H1 (cell line): ENCODE results near the gene TMUB1. TPM values are rescaled to one million over a fixed set of nuclear protein-coding genes. Genes with fewer than 3 reads are reported as not detected.
A peak's percentile ranks its signal among the peaks of the same experiment; 100 is the strongest.

ENCODE experiments used
- ASH2L ChIP-seq: fragments of 200-600, 300-600 bp; sonication (generic); IDR thresholded peaks from one replicate; pipeline ENCODE4 v1.7.1; 2017; ENCODE audit warnings: low read length
- BACH1 ChIP-seq: IDR thresholded peaks from 2 replicates; pipeline ENCODE4 v1.6.1; 2012; ENCODE audit warnings: low read length, improper control_type of control experiment
- BCL11A ChIP-seq, 2 experiments: IDR thresholded peaks; one replicate each; pipeline ENCODE4 v1.6.1; 2011; ENCODE audit warnings: low read depth in 2 of 2, low read length in 2 of 2, mild to moderate bottlenecking in 2 of 2
- CBX8 ChIP-seq: fragments of 300-800, 300-1000 bp; sonication (generic); IDR thresholded peaks from 2 replicates; pipeline ENCODE4 v1.7.1; 2016; ENCODE audit warnings: low read depth, low read length, borderline replicate concordance
- HDAC2 ChIP-seq, 2 experiments: fragments of 300-600 bp in 1 of 2; sonication (generic) in 1 of 2; IDR thresholded peaks; 2 replicates each; pipeline ENCODE4 v1.6.1; 2011 to 2012; ENCODE audit warnings: low read depth in 2 of 2, low read length in 2 of 2, mild to moderate bottlenecking in 2 of 2, moderate library complexity in 2 of 2, borderline replicate concordance in 1 of 2, inconsistent platforms in 1 of 2
- JUN ChIP-seq: IDR thresholded peaks from 2 replicates; pipeline ENCODE4 v1.6.1; 2011; ENCODE audit warnings: low read depth, mild to moderate bottlenecking, improper control_type of control experiment, low read length
- POLR2A ChIP-seq, 2 experiments: IDR thresholded peaks; 1 replicate in 1 of 2; 2 replicates in 1 of 2; pipeline ENCODE4 v1.6.1; 2011; ENCODE audit warnings: low read depth in 2 of 2, low read length in 2 of 2, mild to moderate bottlenecking in 2 of 2; ENCODE audit errors: control extremely low read depth in 1 of 2
- POU5F1 ChIP-seq: IDR thresholded peaks from 2 replicates; pipeline ENCODE4 v1.6.1; 2011; ENCODE audit warnings: low read depth, mild to moderate bottlenecking, low read length, moderate library complexity
- RAD21 ChIP-seq, 2 experiments: IDR thresholded peaks in 1 of 2; conservative IDR thresholded peaks in 1 of 2; 2 replicates each; pipeline ENCODE4 v1.6.1; 2011; ENCODE audit warnings: low read depth in 2 of 2, low read length in 2 of 2, improper control_type of control experiment in 1 of 2, inconsistent platforms in 1 of 2, mild to moderate bottlenecking in 1 of 2, moderate library complexity in 1 of 2
- RNF2 ChIP-seq: fragments of 200-900, 300-1000 bp; sonication (generic); IDR thresholded peaks from 2 replicates; pipeline ENCODE4 v1.7.1; 2016; ENCODE audit warnings: borderline replicate concordance, low read depth, mild to moderate bottlenecking, antibody characterized with exemption, low read length; ENCODE audit not compliant: poor library complexity, severe bottlenecking; ENCODE audit errors: missing control alignments
- SAP30 ChIP-seq: fragments of 300-600 bp; sonication (generic); IDR thresholded peaks from 2 replicates; pipeline ENCODE4 v1.7.1; 2012; ENCODE audit warnings: low read length, moderate library complexity, mild to moderate bottlenecking, inconsistent platforms; ENCODE audit not compliant: insufficient read depth, insufficient replicate concordance
- SIN3A ChIP-seq, 2 experiments: IDR thresholded peaks in 1 of 2; conservative IDR thresholded peaks in 1 of 2; 2 replicates each; pipeline ENCODE4 v1.6.1; 2011 to 2012; ENCODE audit warnings: low read length in 2 of 2, improper control_type of control experiment in 1 of 2, low read depth in 1 of 2, mild to moderate bottlenecking in 1 of 2
- SP4 ChIP-seq: IDR thresholded peaks from 2 replicates; pipeline ENCODE4 v1.6.1; 2012; ENCODE audit warnings: low read length, inconsistent platforms
- TAF1 ChIP-seq: IDR thresholded peaks from 2 replicates; pipeline ENCODE4 v1.6.1; 2011; ENCODE audit warnings: mild to moderate bottlenecking, low read depth, low read length
- TAF7 ChIP-seq: optimal IDR thresholded peaks from 2 replicates; pipeline ENCODE3; 2011; ENCODE audit warnings: low read depth, mild to moderate bottlenecking, inconsistent platforms, low read length, moderate library complexity, borderline replicate concordance
- TBP ChIP-seq: IDR thresholded peaks from 2 replicates; pipeline ENCODE4 v1.6.1; 2011; ENCODE audit warnings: low read depth, low read length, improper control_type of control experiment
- polyA plus RNA-seq, 7 experiments: library from polyadenylated mRNA; depleted of rRNA in 3 of 7; stranded (reverse) in 5 of 7; unstranded in 2 of 7; fragments of >200 nt in 5 of 7; fragments of 200-250 nt in 2 of 7; gene quantifications; 1 replicate in 5 of 7; 2 replicates in 1 of 7; 4 replicates in 1 of 7; pipeline versions ENCODE4 v1.2.1 to v1.2.3, GENCODE V29; 2011 to 2013; ENCODE audit warnings: missing spikeins in 2 of 7, mixed read lengths in 2 of 7
- total RNA-seq: library from RNA; stranded (reverse); fragmentation: NEBNext Ultra II Directional; extraction: Animal tissue kit (Norgen Biotek cat#: 25700); gene quantifications from 2 replicates; pipeline ENCODE4 v1.2.1, GENCODE V29; 2021
- TF ChIP-seq, protein P1 (sequence below): IDR thresholded peaks from 2 replicates; pipeline ENCODE4 v1.6.1; 2012; ENCODE audit warnings: inconsistent platforms
- TF ChIP-seq, protein P2 (sequence below): IDR thresholded peaks from 2 replicates; pipeline ENCODE4 v1.6.1; 2012; ENCODE audit warnings: inconsistent platforms
- TF ChIP-seq, protein P3 (sequence below): IDR thresholded peaks from 2 replicates; pipeline ENCODE4 v1.6.1; 2012; ENCODE audit warnings: low read length, inconsistent platforms

Gene TMUB1
- total and polyA plus RNA-seq, 2 of the 8 experiments (the other 6 are each of a cell fraction or from before 2014, with no cell fraction given) = 41.4 to 56.2 TPM

DNA sequence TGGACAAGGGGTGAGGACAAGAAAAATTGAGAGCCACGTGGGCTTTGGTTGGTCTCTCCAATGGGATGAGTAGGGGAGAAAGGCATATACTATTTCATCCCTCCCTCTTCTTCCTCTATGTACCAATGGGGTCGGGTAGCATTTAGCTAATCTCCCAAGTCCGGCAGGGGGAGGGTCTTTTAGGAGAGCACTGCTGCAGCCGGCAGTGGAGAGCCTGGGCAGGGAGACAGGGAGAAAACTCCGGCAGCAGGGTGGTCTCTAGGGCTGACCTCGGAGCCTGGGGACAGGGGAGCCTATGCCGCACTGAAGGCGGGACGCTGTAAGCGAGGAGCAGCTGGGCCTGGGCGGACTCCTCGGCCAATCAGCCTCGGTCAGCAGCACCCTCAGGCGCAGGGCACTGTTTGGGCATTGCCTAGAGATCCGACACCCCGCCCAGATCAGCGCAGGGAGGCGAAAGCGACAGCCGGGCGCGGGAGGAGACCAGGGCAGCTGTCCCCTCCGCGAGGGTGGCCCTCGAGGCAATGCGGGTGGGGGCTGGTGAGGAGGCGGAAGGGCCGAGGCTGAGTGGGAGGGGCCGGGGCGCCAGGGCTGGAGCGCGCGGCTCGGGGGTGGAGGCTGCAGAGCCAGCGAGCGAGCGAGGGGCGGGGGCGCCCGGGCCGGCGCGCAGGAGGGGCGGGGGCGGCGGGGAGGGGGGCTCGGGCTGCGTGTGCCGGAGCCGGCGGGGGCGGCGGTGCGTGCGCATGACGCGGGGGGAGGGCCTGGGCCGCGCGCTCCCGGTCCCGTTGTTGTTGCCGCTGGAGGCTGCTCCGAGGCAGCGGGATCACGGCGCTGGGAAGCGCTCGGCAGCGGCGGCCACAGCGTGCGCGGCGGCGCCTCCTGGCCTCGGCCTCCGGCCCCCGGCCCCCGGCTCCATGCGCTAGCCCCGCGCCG lies 2.7 kb upstream of the TMUB1 start, which contains the start of gene AGAP3 (continued):
- TF ChIP-seq SIN3A (conservative IDR thresholded peaks at IDR 0.05 in 1 of 2, IDR thresholded peaks at IDR 0.05 in 1 of 2; ENCODE audit: low read depth in 1 of 2, low read length in 2 of 2) (peak; percentile 27 to 73; a peak in 1 of 4 replicates), TBP (0 out of 2 replicates have a peak, but pooled peaks have one; percentile 27), JUN (no peak), ASH2L (no peak), SAP30 (peak; percentile 60), RAD21 (IDR thresholded peaks at IDR 0.05 in 1 of 2, conservative IDR thresholded peaks at IDR 0.05 in 1 of 2; ENCODE audit: low read depth in 2 of 2, low read length in 2 of 2) (no peak), TAF1 (peak; percentile 43; the same call in 1 of the 2 replicates), SP4 (no peak), POU5F1 (no peak), BACH1 (no peak), HDAC2 (IDR thresholded peaks at IDR 0.05; ENCODE audit: borderline replicate concordance in 1 of 2, low read depth in 2 of 2, low read length in 2 of 2) (peak in 1 of 2 experiments; percentile 58; a peak in 1 of 4 replicates), CBX8 (no peak), POLR2A (IDR thresholded peaks at IDR 0.05; ENCODE audit: control extremely low read depth in 1 of 2, low read depth in 2 of 2, low read length in 2 of 2) (peak in 1 of 2 experiments; percentile 48; a peak in 1 of 3 replicates), TAF7 (no peak), RNF2 (no peak), BCL11A (IDR thresholded peaks at IDR 0.05; ENCODE audit: low read depth in 2 of 2, low read length in 2 of 2) (no peak)
- TF ChIP-seq, protein P1, sequence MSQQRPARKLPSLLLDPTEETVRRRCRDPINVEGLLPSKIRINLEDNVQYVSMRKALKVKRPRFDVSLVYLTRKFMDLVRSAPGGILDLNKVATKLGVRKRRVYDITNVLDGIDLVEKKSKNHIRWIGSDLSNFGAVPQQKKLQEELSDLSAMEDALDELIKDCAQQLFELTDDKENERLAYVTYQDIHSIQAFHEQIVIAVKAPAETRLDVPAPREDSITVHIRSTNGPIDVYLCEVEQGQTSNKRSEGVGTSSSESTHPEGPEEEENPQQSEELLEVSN = no peak; the same call in none of the 2 replicates
- TF ChIP-seq, protein P2, sequence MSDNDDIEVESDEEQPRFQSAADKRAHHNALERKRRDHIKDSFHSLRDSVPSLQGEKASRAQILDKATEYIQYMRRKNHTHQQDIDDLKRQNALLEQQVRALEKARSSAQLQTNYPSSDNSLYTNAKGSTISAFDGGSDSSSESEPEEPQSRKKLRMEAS = peak; percentile 33; the same call in 1 of the 2 replicates
- TF ChIP-seq, protein P3, sequence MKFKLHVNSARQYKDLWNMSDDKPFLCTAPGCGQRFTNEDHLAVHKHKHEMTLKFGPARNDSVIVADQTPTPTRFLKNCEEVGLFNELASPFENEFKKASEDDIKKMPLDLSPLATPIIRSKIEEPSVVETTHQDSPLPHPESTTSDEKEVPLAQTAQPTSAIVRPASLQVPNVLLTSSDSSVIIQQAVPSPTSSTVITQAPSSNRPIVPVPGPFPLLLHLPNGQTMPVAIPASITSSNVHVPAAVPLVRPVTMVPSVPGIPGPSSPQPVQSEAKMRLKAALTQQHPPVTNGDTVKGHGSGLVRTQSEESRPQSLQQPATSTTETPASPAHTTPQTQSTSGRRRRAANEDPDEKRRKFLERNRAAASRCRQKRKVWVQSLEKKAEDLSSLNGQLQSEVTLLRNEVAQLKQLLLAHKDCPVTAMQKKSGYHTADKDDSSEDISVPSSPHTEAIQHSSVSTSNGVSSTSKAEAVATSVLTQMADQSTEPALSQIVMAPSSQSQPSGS = no peak
